HG02678 (cell line): ENCODE measurements around the gene HACD2.

Experiments used
- ATAC-seq: cut with Tn5 transposase; IDR thresholded peaks from one replicate; pipeline ENCODE4 v1.9.1; 2021; ENCODE audit warnings: mild to moderate bottlenecking, moderate library complexity; ENCODE audit not compliant: unreplicated experiment

The HACD2 gene

GRCh38 chr3:123584988-123585937, at the start of gene HACD2:
Gene HACD2 (minus strand): TSS chr3:123585053. CDS start chr3:123585027, 26 bp downstream.
- peak; percentile 88 for ATAC-seq

- ATAC-seq, result no peak
Observed at GRCh38 chr3:123634149-123635051, 49.5 kb upstream of the HACD2 start.

GRCh38 chr3:123633530-123633929, 48.7 kb upstream of the HACD2 start:
- no peak for ATAC-seq

GRCh38 chr3:123632161-123632655, 47.4 kb upstream of the HACD2 start:
- ATAC-seq, result no peak

- ATAC-seq, result no peak
Observed at GRCh38 chr3:123629747-123630047, 44.8 kb upstream of the HACD2 start.

GRCh38 chr3:123628996-123629746, 44.3 kb upstream of the HACD2 start:
- no peak for ATAC-seq

- no peak for ATAC-seq
Observed at GRCh38 chr3:123627673-123628670, 43.1 kb upstream of the HACD2 start.

- ATAC-seq, result no peak
Observed at GRCh38 chr3:123626881-123627280, 42.0 kb upstream of the HACD2 start.

- no peak for ATAC-seq
Observed at GRCh38 chr3:123624302-123624701, 39.4 kb upstream of the HACD2 start.

- no peak for ATAC-seq
Observed at GRCh38 chr3:123623346-123623880, 38.6 kb upstream of the HACD2 start.

- no peak for ATAC-seq
Observed at GRCh38 chr3:123622766-123623165, 37.9 kb upstream of the HACD2 start.

- ATAC-seq, result no peak
Observed at GRCh38 chr3:123621850-123622189, 37.0 kb upstream of the HACD2 start.

- ATAC-seq, result no peak
Observed at GRCh38 chr3:123621186-123621849, 36.5 kb upstream of the HACD2 start.

GRCh38 chr3:123620343-123620742, 35.5 kb upstream of the HACD2 start:
- no peak for ATAC-seq

- no peak for ATAC-seq
Observed at GRCh38 chr3:123618768-123619484, 34.1 kb upstream of the HACD2 start.

- ATAC-seq, result no peak
Observed at GRCh38 chr3:123618076-123618708, 33.3 kb upstream of the HACD2 start.

GRCh38 chr3:123616593-123616992, 31.7 kb upstream of the HACD2 start:
- ATAC-seq, result no peak

GRCh38 chr3:123613543-123613942, 28.7 kb upstream of the HACD2 start:
- no peak for ATAC-seq
